Astrocyte (in vitro differentiated cells and primary cell): Measurements from ENCODE around the gene ZNF154. TPM values are rescaled to one million over a fixed set of nuclear protein-coding genes. Genes with fewer than 3 reads are reported as not detected.
"Not testable (repeated sequence)": the region's sequence is repeated elsewhere in the genome, so short reads cannot be mapped to it uniquely, and the experiment has no call there.

Source experiments
- DNase-seq: peaks from one replicate; pipeline ENCODE4 v3.0.0-alpha.2; 2010; ENCODE audit warnings: low read depth
- FAIRE-seq: peaks from 2 replicates; lab custom pipeline; 2011; peaks lifted over from hg19 to GRCh38; lab: Jason Lieb, UNC
- H2AFZ ChIP-seq: 2 replicates; pipeline ENCODE4 v1.6.0; 2012; ENCODE audit warnings: low read depth, low read length, inconsistent platforms
- H3K27ac ChIP-seq: 2 replicates; pipeline ENCODE4 v1.5.1; 2011; ENCODE audit warnings: low read depth, low read length, inconsistent platforms
- H3K27me3 ChIP-seq: 2 replicates; pipeline ENCODE4 v1.6.0; 2011; ENCODE audit warnings: low read length, inconsistent platforms; ENCODE audit not compliant: insufficient read depth
- H3K36me3 ChIP-seq: 2 replicates; pipeline ENCODE4 v1.5.1; 2011; ENCODE audit warnings: low read length, inconsistent platforms; ENCODE audit not compliant: insufficient read depth
- H3K4me1 ChIP-seq: 2 replicates; pipeline ENCODE4 v1.5.1; 2011; ENCODE audit warnings: low read length, inconsistent platforms; ENCODE audit not compliant: insufficient read depth
- H3K4me2 ChIP-seq: 2 replicates; pipeline ENCODE4 v1.6.0; 2012; ENCODE audit warnings: low read length, inconsistent platforms
- H3K4me3 ChIP-seq: 2 replicates; pipeline ENCODE4 v1.5.1; 2011; ENCODE audit warnings: low read depth, mild to moderate bottlenecking, low read length, inconsistent platforms; ENCODE audit not compliant: insufficient read depth
- H3K79me2 ChIP-seq: 2 replicates; pipeline ENCODE4 v1.6.0; 2012; ENCODE audit warnings: mild to moderate bottlenecking, low read length, inconsistent platforms; ENCODE audit not compliant: insufficient read depth
- H3K9ac ChIP-seq: 2 replicates; pipeline ENCODE4 v1.6.0; 2012; ENCODE audit warnings: mild to moderate bottlenecking, low read length, inconsistent platforms
- H3K9me3 ChIP-seq: 2 replicates; pipeline ENCODE4 v1.5.1; 2012; ENCODE audit warnings: low read depth, mild to moderate bottlenecking, low read length, inconsistent platforms; ENCODE audit not compliant: insufficient read depth
- H4K20me1 ChIP-seq: 2 replicates; pipeline ENCODE4 v1.6.0; 2012; ENCODE audit warnings: low read length, inconsistent platforms; ENCODE audit not compliant: insufficient read depth
- H3K27ac Mint-ChIP-seq: one replicate; pipeline ENCODE4 v1.8.0; 2021; ENCODE audit warnings: mild to moderate bottlenecking, mixed read lengths; ENCODE audit not compliant: unreplicated experiment
- H3K27me3 Mint-ChIP-seq: one replicate; pipeline ENCODE4 v1.8.0; 2021; ENCODE audit warnings: low read depth, mixed read lengths; ENCODE audit not compliant: unreplicated experiment
- H3K36me3 Mint-ChIP-seq: one replicate; pipeline ENCODE4 v1.8.0; 2021; ENCODE audit warnings: low read depth, mixed read lengths; ENCODE audit not compliant: unreplicated experiment
- H3K4me1 Mint-ChIP-seq: one replicate; pipeline ENCODE4 v1.8.0; 2021; ENCODE audit warnings: low read depth, mixed read lengths; ENCODE audit not compliant: unreplicated experiment
- H3K4me3 Mint-ChIP-seq: one replicate; pipeline ENCODE4 v1.8.0; 2021; ENCODE audit warnings: mild to moderate bottlenecking, moderate library complexity, mixed read lengths; ENCODE audit not compliant: unreplicated experiment
- H3K9me3 Mint-ChIP-seq: one replicate; pipeline ENCODE4 v1.8.0; 2021; ENCODE audit warnings: mild to moderate bottlenecking, mixed read lengths; ENCODE audit not compliant: unreplicated experiment
- CTCF ChIP-seq: IDR thresholded peaks from 2 replicates; pipeline ENCODE4 v1.5.1; 2011; ENCODE audit warnings: low read depth, mild to moderate bottlenecking, inconsistent platforms, low read length, moderate library complexity; ENCODE audit not compliant: insufficient read depth
- EZH2 ChIP-seq: IDR thresholded peaks from 2 replicates; pipeline ENCODE4 v1.6.1; 2012; ENCODE audit warnings: mild to moderate bottlenecking, low read length, inconsistent platforms; ENCODE audit not compliant: insufficient read depth
- total RNA-seq: library from RNA; stranded (reverse); gene quantifications from 2 replicates; pipeline ENCODE4 v1.2.1, GENCODE V29; 2021

Gene ZNF154
- total RNA-seq, 1 donor from 2014 or later = 12.7 TPM

GRCh38 chr19:57746580-57747471, 37.8 kb upstream of the ZNF154 start, which contains the start of gene ZNF776:
Gene ZNF776, plus strand, starts transcription at chr19:57746815. Its CDS starts 244 bp downstream, at chr19:57747059.
- H3K9me3 Mint-ChIP-seq = no peaks in the 10 kb centered on the region
- Histone ChIP-seq H3K27ac (peak within 1 kb of the TSS; percentile 66), H2AFZ (peak within 1 kb of the TSS; percentile 94), H4K20me1 (peaks cover 15% of the 10 kb centered on the region), H3K4me1 (peaks cover 6% of the 10 kb centered on the region), H3K36me3 (peaks cover 7% of the 10 kb centered on the region), H3K27me3 (no peaks in the 10 kb centered on the region), H3K9me3 (peaks cover 20% of the 10 kb centered on the region), H3K4me2 (peak within 1 kb of the TSS; percentile 90), H3K79me2 (peaks cover 50% of the 10 kb centered on the region), H3K9ac (peak within 1 kb of the TSS; percentile 91), H3K4me3 (peak within 1 kb of the TSS; percentile 90)
- H3K36me3 Mint-ChIP-seq = peaks cover 13% of the 10 kb centered on the region
- H3K4me3 Mint-ChIP-seq = peak within 1 kb of the TSS; percentile 99
- H3K27ac Mint-ChIP-seq = peak within 1 kb of the TSS; percentile 96
- no peaks in the 10 kb centered on the region for H3K27me3 Mint-ChIP-seq
- peak; percentile 88 for FAIRE-seq
- H3K4me1 Mint-ChIP-seq = peaks cover 22% of the 10 kb centered on the region
- TF ChIP-seq CTCF (no peak), EZH2 (no peak)
- peak; percentile 85 for DNase-seq

GRCh38 chr19:57738770-57739169, 29.8 kb upstream of the ZNF154 start:
- not testable (repeated sequence) for H3K9ac ChIP-seq, H4K20me1 ChIP-seq, H3K9me3 ChIP-seq, H3K4me1 ChIP-seq, H3K4me3 ChIP-seq, H3K79me2 ChIP-seq, H3K9me3 Mint-ChIP-seq, FAIRE-seq, H3K27me3 Mint-ChIP-seq, H3K36me3 ChIP-seq, H3K27ac ChIP-seq, H3K4me2 ChIP-seq, H3K27me3 ChIP-seq, H3K4me1 Mint-ChIP-seq, H2AFZ ChIP-seq, H3K36me3 Mint-ChIP-seq, DNase-seq
- H3K27ac Mint-ChIP-seq = peak overlapping the region; percentile 4
- H3K4me3 Mint-ChIP-seq = peak overlapping the region; percentile 43

- H2AFZ ChIP-seq, H3K4me3 ChIP-seq, H3K4me3 Mint-ChIP-seq, DNase-seq, H3K27me3 ChIP-seq, H3K4me1 Mint-ChIP-seq, H3K36me3 ChIP-seq, H3K79me2 ChIP-seq, H3K4me1 ChIP-seq, FAIRE-seq, H3K27ac ChIP-seq, H3K9me3 Mint-ChIP-seq, H3K9ac ChIP-seq, H3K27me3 Mint-ChIP-seq, H3K27ac Mint-ChIP-seq, H3K36me3 Mint-ChIP-seq, H3K9me3 ChIP-seq, H4K20me1 ChIP-seq, H3K4me2 ChIP-seq: not testable (repeated sequence)
- TF ChIP-seq CTCF = peak; percentile 11
Measured at GRCh38 chr19:57738320-57738719, 29.3 kb upstream of the ZNF154 start.
